ENCODE results near the gene DCTN4.
"Not testable (repeated sequence)": the region's sequence is repeated elsewhere in the genome, so short reads cannot be mapped to it uniquely, and the experiment has no call there.

Gene DCTN4

GRCh38 chr5:150758531-150759333 is at the start of gene DCTN4:
TSS of gene DCTN4 (minus strand) at chr5:150759017. CDS start at chr5:150758993, 24 bp downstream.
- H3K4me3 ChIP-seq (ENCODE audit: low read depth, low read length) = peak within 1 kb of the TSS; percentile 86
- TF ChIP-seq CTCF (IDR thresholded peaks at IDR 0.05; ENCODE audit: low read depth, low read length, missing control alignments) = no peak
- DNase-seq (ENCODE audit: low read depth) = peak; percentile 98

GRCh38 chr5:150804388-150804787 is 45.6 kb upstream of the DCTN4 start:
- no peak for DNase-seq (ENCODE audit: low read depth)
- no peak overlapping the region for H3K4me3 ChIP-seq (ENCODE audit: low read depth, low read length)
- no peak for TF ChIP-seq CTCF (IDR thresholded peaks at IDR 0.05; ENCODE audit: low read depth, low read length, missing control alignments)

GRCh38 chr5:150801117-150801927 is 42.5 kb upstream of the DCTN4 start:
- DNase-seq (ENCODE audit: low read depth) = no peak
- H3K4me3 ChIP-seq (ENCODE audit: low read depth, low read length) = no peak overlapping the region
- peak; percentile 44 for TF ChIP-seq CTCF (IDR thresholded peaks at IDR 0.05; ENCODE audit: low read depth, low read length, missing control alignments)

- H3K4me3 ChIP-seq (ENCODE audit: low read depth, low read length) = no peak overlapping the region
- DNase-seq (ENCODE audit: low read depth) = no peak
- TF ChIP-seq CTCF (IDR thresholded peaks at IDR 0.05; ENCODE audit: low read depth, low read length, missing control alignments) = no peak
Observed at GRCh38 chr5:150797384-150797783, 38.6 kb upstream of the DCTN4 start.

GRCh38 chr5:150794927-150795326 is 36.1 kb upstream of the DCTN4 start:
- H3K4me3 ChIP-seq (ENCODE audit: low read depth, low read length) = no peak overlapping the region
- DNase-seq (ENCODE audit: low read depth) = no peak
- no peak for TF ChIP-seq CTCF (IDR thresholded peaks at IDR 0.05; ENCODE audit: low read depth, low read length, missing control alignments)

GRCh38 chr5:150793423-150793888 is 34.6 kb upstream of the DCTN4 start:
- not testable (repeated sequence) for H3K4me3 ChIP-seq (ENCODE audit: low read depth, low read length); DNase-seq (ENCODE audit: low read depth)

- H3K4me3 ChIP-seq (ENCODE audit: low read depth, low read length) = no peak overlapping the region
- DNase-seq (ENCODE audit: low read depth) = no peak
- no peak for TF ChIP-seq CTCF (IDR thresholded peaks at IDR 0.05; ENCODE audit: low read depth, low read length, missing control alignments)
Observed at GRCh38 chr5:150791536-150791935, 32.7 kb upstream of the DCTN4 start.
